Hematopoietic multipotent progenitor cell treated with erythropoietin and hydrocortisone succinate and interleukin-3 and kit ligand, for 4 days (in vitro differentiated cells): Measurements from ENCODE around the gene TNFAIP1.
"Not testable (repeated sequence)": the region's sequence is repeated elsewhere in the genome, so short reads cannot be mapped to it uniquely, and the experiment has no call there.

ENCODE experiments used
- DNase-seq: peaks from one replicate; pipeline ENCODE4 v3.0.0-alpha.2; 2015

TNFAIP1 gene, protein sequence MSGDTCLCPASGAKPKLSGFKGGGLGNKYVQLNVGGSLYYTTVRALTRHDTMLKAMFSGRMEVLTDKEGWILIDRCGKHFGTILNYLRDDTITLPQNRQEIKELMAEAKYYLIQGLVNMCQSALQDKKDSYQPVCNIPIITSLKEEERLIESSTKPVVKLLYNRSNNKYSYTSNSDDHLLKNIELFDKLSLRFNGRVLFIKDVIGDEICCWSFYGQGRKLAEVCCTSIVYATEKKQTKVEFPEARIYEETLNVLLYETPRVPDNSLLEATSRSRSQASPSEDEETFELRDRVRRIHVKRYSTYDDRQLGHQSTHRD

DNA sequence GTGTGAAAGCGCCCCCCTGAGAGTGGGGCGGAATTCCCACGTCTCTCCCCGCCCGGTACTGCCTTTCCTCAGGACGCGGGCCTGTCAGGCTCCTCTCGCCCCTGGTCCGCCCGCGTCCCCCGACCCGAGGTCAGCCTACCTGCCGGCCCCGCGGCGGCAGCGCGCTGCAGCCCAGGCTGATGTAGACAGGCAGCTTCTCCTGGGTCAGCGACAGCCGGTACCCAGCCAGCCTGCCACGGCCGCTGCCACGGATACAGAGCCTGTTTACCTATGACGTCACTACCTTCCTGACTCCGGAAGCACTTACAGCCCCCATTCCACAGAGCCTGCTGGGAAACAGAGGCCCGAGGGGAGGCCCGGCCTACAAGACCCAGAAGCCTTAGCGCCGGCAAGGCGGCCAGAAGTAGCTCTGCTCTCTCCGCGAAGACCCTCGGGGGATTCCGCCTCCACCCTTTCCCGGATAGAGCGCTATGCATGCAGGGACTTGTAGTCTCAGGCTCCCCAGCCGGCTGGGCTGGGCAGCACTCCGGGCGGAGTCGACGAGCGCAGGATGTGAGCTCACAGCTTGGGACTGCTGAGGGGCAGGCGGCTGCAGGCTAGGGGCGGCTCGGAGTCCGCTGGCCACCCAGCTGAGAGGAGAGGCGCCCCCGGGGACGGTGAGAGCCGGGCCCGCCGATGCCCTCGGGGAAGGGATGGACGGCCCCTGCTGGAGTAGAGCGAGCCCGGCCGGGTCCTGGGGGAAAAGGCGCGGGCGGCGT is at the start of gene TNFAIP1, which contains the start of gene IFT20:
Gene TNFAIP1, plus strand, starts transcription at position 561 of the 758 bp plus-strand sequence. CDS start 3,761 bp downstream, outside the sequence.
Gene IFT20, minus strand, starts transcription at position 272 of the 758 bp plus-strand sequence. CDS start 3,487 bp downstream, outside the sequence.
- DNase-seq = peak; percentile 100

DNA sequence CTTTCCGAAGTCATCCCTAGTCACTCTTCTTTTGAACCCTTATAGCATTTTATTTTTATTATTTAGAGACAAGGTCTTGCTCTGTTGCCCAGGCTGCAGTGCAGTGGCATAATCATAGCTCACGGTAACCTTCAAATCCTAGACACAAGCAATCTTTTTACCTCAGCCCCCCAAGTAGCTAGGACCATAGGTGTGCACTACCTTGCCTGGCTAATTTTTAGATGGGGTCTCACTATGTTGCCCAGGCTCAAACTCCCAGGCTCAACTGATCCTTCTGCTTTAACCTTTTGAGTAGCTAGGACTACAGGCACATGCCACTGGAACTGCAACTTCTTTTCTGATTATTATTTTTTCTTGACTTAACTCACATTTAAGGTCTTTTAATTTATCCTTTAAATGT is 49.6 kb upstream of the TNFAIP1 start:
- no peak for DNase-seq

DNA sequence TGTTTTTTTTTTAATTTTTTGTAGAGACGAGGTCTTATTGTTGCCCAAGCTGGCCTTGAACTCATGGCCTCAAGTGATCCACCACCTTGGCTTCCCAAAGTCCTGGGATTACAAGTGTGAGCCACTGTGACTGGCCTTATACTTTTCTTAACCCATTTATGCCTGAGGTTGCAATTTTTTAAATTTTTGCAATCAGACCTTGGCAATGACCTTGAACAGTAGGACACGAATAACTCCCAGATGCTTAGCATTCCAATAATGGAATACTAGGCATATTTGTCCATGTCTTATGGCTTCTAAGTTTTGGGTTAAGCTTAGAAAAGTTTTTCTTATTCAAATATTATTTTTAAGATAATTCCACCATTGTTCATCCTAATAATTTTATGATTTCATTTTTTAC is 44.9 kb upstream of the TNFAIP1 start:
- DNase-seq = no peak

DNA sequence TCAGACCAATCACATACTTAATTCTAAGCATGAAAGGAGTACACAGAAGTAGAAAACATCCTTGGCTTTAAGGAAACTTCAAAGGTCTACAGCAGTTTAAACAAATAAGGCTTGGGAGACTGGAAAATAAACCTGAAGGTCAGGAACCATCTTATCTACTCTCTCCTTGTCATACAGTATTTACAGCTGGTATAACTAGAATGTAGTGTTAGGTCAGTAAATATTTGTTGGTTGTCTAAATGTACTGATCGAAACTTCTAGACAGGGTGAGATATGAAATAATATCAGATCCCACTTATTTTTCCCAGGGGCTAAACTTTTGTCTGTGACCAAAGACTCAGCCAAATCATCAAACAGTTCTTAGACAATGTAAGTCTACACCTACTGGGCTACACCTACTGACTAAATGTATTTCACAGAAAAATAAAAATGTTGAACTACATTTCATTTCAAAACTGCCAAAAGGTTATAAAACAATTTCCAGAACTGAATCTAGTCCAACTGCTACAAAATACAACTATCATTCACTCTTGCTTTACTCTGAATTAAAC is 43.7 kb upstream of the TNFAIP1 start:
- DNase-seq = no peak

DNA sequence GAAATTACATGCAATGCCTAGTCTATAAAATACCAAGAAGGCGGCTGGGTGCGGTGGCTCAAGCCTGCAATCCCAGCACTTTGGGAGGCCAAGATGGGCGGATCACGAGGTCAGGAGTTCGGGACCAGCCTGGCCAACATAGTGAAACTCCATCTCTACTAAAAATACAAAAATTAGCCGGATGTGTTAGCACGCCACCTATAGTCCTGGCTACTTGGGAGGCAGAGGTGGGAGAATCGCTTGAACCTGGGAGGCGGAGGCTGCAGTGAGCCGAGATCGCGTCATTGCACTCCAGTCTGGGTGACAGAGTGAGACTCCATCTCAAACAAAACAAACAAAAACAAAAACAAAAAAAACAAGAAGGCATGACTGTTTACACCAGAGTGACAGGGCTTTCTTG is 42.7 kb upstream of the TNFAIP1 start:
- DNase-seq = not testable (repeated sequence)

DNA sequence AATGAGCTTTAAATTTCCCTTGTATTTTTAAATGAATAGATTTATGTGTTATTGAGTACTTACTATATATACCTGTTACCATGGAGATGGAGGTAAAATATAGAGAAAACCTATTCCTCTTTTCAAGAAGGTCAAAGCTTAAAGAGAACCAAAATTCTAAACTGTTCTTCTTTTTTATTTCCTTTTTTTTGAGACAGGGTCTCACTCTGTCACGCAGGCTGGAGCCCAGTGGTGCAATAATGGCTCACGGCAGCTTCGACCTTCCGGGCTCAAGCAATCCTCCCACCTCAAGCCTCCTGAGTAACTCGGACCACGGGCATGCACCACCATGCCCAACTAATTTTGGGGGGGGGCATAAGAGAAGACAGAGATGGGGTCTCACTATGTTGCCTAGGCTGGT is 41.6 kb upstream of the TNFAIP1 start:
- no peak for DNase-seq

DNA sequence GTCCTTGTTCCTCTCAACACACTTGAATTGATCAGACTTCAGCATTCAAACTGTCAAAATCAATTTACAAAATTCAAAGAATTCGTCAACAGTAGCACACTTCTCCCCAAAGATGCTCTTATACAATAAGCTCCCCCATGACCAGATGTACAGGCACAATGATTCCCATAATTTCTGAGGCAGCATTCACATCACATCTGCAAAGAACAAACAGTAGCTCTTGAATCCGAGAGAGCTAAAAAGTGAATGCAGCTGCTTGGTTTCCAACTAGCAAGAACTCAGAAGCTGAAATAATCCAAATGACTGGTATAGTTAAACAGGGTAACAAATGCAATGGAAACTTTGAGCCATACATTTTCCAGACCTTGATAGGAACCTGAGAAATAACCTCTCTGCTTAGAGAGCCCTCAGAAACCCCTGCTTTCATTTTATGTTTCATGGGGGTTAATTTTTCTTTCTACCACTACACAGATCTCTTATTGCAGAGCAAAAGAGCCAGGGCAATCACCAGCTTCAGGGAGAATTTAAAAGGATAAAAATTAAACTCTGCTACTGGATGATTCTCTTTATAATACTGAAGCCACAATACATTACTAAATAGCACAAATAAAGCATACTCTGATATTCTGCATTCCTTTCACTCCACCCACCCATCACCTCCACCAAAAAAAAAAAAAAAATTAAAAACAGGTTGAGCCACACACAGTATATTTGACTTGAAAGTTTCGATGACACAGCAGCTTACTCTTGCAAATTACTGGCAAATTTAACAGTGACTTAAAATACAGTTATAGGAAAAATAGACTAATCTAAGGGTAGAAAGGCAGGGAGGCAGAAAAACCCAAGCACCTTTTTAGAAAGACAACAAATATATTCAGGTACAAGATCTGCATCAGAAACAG is 39.6 kb upstream of the TNFAIP1 start:
- DNase-seq = no peak

DNA sequence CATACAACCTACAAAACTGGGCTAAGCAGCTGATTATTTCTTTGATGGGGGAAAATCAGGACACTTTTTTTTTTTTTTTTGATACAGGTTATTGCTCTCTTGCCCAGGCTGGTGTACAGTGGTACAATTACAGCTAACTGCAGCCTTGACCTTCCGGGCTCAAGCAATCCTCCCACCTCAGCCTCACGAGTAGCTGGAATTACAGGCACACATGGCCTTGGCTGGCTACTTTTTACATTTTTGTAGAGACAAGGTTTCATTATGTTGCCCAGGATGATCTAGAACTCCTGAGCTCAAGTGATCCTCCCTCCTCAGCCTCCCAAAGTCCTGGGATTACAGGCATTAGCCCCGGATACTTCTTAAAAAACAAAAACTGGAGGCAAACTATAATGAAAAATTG is 37.1 kb upstream of the TNFAIP1 start:
- DNase-seq = no peak

DNA sequence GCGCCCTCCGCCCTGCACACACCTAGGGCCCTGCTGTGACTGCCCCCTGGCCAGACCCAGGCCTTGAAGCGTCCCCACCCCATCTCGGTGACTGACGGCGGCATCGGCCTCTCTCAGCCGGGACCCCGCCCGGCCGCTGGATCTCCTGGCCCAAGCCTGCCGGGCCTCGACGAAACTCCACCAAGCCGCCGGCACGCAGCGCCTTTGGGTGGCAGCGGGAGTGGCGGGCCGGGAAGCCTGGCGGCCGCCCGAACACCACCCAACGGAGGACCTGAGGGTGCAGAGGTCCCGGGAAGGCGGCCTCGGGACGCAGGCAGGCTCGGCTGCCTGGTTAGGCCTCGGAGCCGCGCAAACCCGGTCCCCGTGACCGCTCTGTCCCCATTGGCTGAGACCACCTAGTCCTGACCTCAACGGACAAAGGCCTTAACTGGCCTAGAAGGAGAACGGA is 28.6 kb upstream of the TNFAIP1 start:
- no peak for DNase-seq

DNA sequence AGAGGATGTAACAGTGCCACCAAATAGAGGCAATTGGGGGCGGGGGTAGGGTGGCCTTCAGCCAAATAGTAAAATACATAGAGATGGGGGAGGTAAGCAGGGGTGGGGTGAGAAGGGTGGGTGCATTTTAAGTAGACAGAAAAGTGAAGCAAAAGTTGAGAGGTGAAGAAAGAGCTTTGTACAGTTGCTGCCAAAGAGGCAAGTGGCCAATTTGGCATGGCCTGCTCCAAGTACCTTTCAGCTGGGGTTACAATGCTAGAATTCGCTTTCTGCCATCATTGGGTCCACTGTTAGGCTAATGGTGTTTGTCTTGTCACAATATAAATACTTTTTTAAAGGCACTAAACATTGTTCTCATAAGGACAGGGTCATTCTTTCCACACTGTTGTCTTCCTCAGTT is 21.7 kb upstream of the TNFAIP1 start:
- DNase-seq = no peak

DNA sequence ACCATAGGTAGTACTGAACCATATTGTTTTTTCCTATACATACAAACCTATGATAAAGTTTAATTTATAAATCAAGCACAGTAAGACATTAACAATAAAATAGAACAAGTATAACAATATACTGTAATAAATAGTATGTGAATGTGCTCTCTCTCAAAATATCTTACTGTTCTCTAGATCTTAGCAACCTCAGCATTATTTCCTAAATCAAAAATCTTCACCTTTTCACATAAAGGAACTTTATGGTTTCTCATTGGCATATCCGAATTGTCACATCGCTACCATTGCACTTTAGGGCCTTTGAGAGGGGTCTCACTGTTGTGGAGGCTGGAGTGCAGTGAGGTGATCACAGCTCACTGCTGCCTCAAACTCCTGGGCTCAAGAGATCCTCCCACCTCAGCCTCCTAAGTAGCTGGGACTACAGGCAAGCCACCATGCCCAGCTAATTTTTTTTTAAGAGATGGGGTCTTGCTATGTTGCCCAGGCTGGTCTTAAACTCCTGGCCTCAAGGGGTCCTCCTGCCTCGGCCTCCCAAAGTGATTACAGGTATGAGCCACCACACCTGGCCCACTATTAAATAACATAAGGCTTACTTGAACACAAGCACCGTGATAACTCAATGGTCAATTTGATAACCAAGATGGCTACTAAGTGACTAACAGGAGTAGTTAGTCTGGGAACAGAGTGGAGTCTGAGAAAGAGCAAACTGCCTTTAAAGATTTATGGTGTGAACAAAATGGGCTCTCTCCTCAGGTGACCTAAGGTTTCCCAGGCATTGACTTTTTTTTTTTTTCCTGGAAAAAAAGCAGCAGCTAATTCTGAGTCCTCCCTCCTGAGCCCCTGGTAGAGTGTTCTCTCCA is 19.5 kb upstream of the TNFAIP1 start:
- DNase-seq = no peak

DNA sequence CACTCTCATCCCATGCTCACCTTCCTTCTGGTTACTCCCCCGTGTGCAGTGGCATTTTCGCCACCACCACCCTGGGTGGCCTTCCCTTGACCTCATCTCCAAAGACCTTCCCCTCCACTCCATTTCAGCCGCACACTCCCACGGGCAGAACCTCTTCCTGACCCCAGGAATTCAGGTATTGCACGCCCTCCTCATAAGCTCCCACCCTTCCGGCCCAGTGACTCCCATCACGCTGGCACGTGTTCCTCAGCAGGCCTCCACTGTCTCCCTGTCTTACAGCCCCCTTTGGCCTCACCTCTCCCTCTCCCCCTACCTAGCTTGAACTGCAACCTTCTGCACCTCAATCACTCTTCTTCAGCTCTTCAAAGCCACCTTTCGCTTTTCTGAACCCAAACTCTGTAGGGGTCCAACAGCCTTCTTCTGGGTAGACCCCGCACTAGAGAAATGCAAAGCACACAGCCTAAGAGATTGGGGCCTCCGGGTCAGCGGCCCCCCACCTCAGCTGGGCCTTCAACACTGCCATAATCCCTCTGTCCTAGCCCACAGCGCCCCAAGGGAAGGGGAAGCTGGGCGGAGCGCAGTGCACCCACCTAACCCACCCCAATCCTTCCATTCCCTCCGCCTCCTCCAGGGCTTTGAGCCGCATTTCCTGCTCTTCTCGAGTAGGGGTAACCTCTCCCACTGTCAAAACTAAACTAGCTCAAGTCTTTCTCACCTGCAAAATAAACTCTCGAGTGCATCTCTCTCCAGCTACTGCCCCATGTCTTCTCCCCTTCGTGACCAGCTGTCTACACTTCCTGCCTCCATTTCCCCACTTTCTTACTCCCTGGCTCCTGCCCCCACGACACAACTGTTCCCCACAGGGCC is 18.2 kb upstream of the TNFAIP1 start:
- no peak for DNase-seq

DNA sequence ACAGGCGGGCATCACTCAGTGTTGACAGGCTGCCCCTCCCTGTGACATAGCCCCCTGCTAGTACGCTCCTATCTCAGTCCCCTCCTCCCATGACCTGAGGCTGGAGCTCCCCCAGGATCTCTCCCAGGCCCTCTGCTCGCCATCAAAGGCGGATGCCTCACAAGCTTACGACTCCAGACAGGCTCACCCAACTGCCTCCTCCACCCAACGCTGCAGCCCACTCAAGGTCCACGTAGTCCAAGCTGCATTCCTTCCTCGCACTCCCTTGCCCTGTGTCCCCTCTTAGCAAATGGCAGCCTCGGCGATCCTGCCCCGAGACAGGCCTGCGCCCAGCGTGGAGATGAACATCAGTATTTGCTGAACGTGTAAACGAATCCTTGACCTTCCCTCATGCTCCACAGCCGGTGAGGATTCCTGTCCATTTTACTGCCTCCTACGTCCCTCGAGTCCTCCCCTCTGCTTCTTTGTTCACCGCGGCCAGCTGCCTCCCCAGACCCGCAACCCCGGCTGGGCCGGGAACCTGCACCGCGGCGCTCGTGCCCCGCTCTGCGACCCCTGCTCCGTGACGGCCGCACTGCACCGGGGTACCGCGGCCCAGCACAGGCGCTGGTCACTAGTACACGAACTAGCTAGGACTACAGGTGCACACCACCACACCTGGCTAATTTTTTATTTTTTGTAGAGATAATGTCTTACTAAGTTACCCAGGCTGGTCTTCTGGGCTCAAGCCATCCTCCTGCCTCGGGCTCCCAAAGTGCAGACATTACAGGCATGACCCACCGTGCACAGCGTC is 17.4 kb upstream of the TNFAIP1 start:
- DNase-seq = peak; percentile 48

DNA sequence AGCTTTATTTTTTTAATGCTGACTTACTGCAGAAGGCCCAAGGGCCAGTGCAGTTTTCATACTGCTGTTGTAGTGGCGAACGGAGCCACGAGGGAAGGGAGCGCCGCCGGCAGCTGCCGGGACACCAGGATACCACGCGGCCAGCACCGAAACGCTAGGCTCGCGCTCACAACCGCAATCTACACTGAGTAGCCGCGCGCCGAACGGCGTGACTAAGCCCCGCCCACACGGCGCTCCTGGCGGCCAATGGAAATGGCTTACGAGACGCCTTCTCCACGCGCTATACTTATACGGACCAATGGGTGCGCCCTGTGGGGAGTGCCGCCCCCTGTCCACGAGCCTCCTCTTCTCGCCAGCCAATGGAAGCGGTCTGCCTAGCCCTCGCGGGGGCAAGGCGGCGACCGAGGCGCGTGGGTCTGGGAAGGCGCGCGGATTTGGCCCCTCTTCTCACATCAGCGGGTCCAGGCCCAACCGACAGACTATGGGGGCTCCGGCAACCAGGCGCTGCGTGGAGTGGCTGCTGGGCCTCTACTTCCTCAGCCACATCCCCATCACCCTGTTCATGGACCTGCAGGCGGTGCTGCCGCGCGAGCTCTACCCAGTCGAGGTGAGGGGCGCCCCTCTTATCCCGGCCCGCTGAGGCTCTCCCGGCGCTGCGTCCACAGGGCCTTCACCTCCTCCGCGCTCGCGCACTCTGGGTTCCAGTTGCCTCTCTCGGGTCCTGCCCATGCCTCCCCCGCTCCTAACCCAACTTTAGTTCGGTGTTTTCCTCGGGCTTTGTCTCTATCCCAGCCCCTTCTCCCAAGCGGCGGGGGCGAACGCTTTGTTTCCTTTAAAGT is 16.6 kb upstream of the TNFAIP1 start, which contains the start of gene TMEM97:
Gene TMEM97, plus strand, starts transcription at position 442 of the 839 bp plus-strand sequence. Its CDS starts 40 bp downstream, at position 482.
- peak; percentile 99 for DNase-seq

DNA sequence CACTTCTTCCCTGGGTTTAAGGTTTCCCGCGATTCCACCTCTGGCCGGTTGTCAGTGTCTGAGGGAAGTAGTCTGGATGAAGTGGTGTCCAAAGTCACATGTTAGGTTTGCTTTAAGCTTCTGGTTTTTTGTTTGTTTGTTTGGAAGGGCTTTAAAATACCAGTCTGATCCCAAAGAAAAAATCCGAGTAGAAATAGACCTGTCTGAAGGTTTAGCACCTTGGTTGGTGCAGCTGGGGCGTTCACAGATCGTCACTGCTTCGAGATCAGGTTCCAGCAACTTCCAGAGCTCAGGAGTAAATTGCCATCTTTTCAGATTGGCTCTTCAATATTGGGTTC is 16.0 kb upstream of the TNFAIP1 start:
- DNase-seq = no peak

DNA sequence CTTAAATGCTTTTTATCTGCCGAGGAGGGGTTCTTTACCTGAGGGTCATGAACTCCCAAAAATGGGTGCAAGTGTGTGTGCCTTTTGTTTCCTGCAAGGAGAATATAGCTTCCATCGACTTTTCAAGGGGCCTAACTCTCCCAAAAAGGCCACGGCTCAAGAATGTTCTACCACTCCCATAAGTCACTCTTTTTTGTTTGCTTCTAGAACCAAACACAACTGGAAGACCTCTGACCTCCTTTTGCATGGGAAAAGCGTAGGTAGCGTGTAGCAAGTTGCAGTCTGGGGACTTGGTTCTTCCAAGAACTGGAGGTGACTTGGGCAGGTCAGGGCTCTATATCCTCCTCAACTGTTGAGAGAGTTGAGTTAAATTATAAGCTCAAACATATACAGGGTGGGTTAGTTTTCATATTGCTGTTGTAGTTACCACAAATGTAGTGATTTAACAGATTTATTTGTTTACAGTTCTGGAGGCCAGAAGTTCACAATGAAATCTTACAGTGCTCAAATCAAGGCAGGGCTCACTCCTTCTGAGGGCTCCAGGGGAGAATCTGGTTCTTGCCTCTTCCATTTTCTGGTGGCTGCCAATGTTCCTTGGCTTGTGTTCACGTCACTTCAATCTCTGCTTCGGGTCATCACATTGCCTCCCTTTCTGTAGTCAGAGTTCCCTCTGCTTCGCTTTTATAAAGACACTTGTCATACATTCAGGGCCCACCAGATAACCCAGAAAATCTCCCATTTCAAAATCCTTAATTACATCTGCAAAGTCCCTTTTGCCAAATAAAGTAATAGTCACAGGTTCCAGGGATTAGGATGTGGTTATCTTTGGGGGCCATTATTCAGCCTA is 15.1 kb upstream of the TNFAIP1 start:
- no peak for DNase-seq

DNA sequence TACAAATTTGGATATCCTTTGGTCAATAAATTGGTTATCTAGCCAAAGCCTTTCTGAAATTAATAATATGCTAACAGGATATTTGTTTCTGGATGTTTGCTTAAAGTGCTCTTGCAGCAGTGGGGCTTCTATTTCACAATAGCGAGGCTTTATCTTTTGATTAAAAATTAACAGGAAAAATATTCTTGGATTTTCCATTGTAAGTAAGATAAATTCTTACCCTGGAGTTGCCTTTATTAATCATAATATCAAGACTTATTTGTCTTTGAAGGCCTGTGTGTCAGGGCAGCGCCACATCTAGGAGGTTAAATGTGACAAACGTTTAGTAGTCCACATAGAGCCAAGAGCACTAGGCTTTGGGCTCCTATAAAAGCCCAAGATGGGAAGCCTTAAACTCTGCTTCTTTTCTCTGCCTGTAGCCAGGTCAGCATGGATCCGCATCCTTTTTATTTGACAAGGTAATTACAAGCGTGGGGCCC is 11.3 kb upstream of the TNFAIP1 start:
- no peak for DNase-seq

DNA sequence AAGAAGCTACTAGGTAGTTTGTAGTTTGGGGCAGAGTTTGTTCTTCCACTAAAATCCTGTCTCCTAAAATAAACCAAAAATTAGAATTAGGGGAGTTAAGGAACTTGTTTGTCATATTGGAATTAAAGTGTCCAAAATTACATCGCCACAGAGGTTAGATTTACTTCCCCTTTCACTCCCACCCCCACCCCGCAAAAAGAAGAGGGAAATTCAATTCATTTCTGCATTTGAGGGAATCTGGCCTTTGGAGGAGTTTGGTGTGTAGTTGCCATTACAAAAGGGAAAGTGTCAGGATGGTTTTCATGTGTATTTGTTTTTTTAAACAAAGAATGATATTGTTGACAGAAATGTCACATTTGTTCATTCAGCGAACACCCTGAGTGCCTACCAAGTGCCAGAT is 10.8 kb upstream of the TNFAIP1 start:
- peak; percentile 32 for DNase-seq
